Osteoblast (primary cell): ENCODE data around the gene SNRPB2. TPM values are rescaled to one million over a fixed set of nuclear protein-coding genes. Genes with fewer than 3 reads are reported as not detected.

Experiments used
- DNase-seq: peaks from one replicate; pipeline ENCODE4 v3.0.0; 2011; ENCODE audit warnings: low spot score, mixed read lengths; ENCODE audit not compliant: insufficient read length; ENCODE audit errors: missing footprints
- H2AFZ ChIP-seq: 2 replicates; pipeline ENCODE4 v1.6.0; 2011; ENCODE audit warnings: mild to moderate bottlenecking, low read length
- H3K27ac ChIP-seq: 2 replicates; pipeline ENCODE4 v1.5.1; 2011; ENCODE audit warnings: mild to moderate bottlenecking, low read depth, low read length, moderate library complexity
- H3K27me3 ChIP-seq: 2 replicates; pipeline ENCODE4 v1.6.0; 2012; ENCODE audit warnings: mild to moderate bottlenecking, control low read depth, inconsistent platforms, low read length, moderate library complexity; ENCODE audit not compliant: insufficient read depth
- H3K36me3 ChIP-seq: 2 replicates; pipeline ENCODE4 v1.5.1; 2011; ENCODE audit warnings: mild to moderate bottlenecking, low read length, control low read depth, moderate library complexity; ENCODE audit not compliant: insufficient read depth
- H3K4me1 ChIP-seq: 2 replicates; pipeline ENCODE4 v1.5.1; 2011; ENCODE audit warnings: mild to moderate bottlenecking, low read length, control low read depth, moderate library complexity; ENCODE audit not compliant: insufficient read depth
- H3K4me2 ChIP-seq: 2 replicates; pipeline ENCODE4 v1.6.0; 2011; ENCODE audit warnings: mild to moderate bottlenecking, low read length; ENCODE audit not compliant: insufficient read depth
- H3K4me3 ChIP-seq: fragments of 200-600 bp; sonication (generic); 3 replicates; pipeline ENCODE4 v1.5.1; 2012; ENCODE audit warnings: mild to moderate bottlenecking, low read length, inconsistent platforms; ENCODE audit not compliant: insufficient read depth
- H3K79me2 ChIP-seq: 2 replicates; pipeline ENCODE4 v1.6.0; 2012; ENCODE audit warnings: mild to moderate bottlenecking, low read length, control low read depth, inconsistent platforms; ENCODE audit not compliant: insufficient read depth
- H3K9me3 ChIP-seq: 2 replicates; pipeline ENCODE4 v1.5.1; 2011; ENCODE audit warnings: low read depth, low read length, control low read depth
- H4K20me1 ChIP-seq: 2 replicates; pipeline ENCODE4 v1.6.0; 2012; ENCODE audit warnings: mild to moderate bottlenecking, low read length, control low read depth; ENCODE audit not compliant: insufficient read depth
- total RNA-seq: library from RNA; depleted of rRNA; stranded (reverse); fragments of >200 nt; gene quantifications from 2 replicates; pipeline ENCODE4 v1.2.3, GENCODE V29; 2012
- TF ChIP-seq, protein P1 (sequence below): IDR thresholded peaks from 2 replicates; pipeline ENCODE4 v1.5.1; 2011; ENCODE audit warnings: mild to moderate bottlenecking, low read depth, low read length, moderate library complexity; ENCODE audit errors: extremely low read depth

Gene SNRPB2
- 50.3 and 60.4 TPM in 2 replicates for total RNA-seq

DNA sequence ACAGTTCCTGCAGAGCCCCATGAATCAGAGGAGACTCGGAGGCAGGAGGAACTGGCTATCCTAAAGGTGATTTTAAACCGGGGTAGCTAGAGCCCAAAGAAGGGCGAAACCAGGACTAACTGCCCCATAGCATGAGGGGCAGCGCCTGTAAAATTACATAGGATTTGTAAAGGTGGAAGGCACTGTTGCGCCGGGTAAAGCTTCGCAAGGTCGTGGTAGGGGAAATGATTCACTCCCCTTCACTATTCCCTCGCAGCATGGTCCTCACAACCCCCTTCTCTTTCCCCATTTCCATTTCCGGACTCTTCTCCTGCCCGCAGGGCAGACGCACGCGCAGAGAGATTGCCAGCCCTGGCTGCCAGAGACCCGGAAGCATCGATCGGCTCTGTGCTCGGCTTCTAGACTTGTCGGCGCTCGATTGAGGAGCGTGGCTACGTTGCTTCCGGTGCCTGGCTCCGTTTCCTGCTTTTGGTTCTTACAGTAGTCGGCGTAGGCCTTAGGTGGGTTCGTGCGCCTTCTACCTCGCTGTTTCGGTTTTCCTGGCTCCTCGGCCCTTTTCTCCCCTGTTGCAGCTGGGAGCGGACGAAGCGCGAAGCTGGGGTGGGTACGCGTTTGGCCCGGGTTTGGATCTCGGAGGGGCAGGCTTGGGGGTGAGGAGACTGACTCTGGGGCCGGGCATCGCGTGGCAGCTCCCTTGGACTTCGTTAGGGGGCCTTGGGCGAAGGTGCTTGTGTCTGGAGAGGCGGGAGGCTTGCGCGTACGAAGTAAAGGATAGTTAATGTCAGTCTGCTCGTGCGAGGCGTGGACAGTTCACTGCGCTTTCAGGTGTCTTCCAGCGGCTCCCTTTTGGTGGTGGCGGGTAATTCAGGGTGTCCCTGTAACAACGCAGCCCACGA, at the start of gene SNRPB2:
SNRPB2 (plus strand) TSS at position 462 of the 896 bp plus-strand sequence. CDS start 1,677 bp downstream, outside the sequence.
- Histone ChIP-seq H4K20me1 (peaks cover 6% of the 10 kb centered on the region), H3K79me2 (peaks cover 43% of the 10 kb centered on the region), H3K27me3 (peaks cover 10% of the 10 kb centered on the region), H3K4me1 (peaks cover 7% of the 10 kb centered on the region), H3K27ac (peak within 1 kb of the TSS; percentile 88), H3K4me2 (peak within 1 kb of the TSS; percentile 96), H3K4me3 (peak within 1 kb of the TSS; percentile 85), H2AFZ (peak within 1 kb of the TSS; percentile 98), H3K9me3 (no peaks in the 10 kb centered on the region), H3K36me3 (peaks cover 24% of the 10 kb centered on the region)
- peak; percentile 94 for DNase-seq
- TF ChIP-seq, protein P1, sequence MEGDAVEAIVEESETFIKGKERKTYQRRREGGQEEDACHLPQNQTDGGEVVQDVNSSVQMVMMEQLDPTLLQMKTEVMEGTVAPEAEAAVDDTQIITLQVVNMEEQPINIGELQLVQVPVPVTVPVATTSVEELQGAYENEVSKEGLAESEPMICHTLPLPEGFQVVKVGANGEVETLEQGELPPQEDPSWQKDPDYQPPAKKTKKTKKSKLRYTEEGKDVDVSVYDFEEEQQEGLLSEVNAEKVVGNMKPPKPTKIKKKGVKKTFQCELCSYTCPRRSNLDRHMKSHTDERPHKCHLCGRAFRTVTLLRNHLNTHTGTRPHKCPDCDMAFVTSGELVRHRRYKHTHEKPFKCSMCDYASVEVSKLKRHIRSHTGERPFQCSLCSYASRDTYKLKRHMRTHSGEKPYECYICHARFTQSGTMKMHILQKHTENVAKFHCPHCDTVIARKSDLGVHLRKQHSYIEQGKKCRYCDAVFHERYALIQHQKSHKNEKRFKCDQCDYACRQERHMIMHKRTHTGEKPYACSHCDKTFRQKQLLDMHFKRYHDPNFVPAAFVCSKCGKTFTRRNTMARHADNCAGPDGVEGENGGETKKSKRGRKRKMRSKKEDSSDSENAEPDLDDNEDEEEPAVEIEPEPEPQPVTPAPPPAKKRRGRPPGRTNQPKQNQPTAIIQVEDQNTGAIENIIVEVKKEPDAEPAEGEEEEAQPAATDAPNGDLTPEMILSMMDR, result no peak

DNA sequence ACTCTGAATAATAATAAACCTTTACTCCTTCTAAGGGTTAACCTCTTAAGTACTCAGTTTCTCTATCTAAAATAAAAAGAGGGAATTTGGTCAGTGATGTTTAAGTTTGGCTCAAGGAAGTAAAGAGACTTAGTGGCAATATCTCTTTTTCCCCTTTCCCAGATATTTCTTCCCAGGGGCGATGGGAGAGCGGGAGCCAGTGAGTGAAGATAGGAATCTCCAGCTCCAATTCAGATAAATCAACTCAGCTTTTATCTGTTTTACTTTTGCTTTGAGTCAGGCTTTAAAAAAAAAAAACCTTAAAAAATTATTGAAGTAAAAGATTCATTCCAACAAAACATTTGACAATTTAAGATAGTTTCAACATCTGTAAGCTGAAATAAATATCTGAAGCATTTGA, 45.4 kb upstream of the SNRPB2 start:
- Histone ChIP-seq H4K20me1 (no peaks in the 10 kb centered on the region), H3K9me3 (no peaks in the 10 kb centered on the region), H3K36me3 (no peaks in the 10 kb centered on the region), H2AFZ (no peak overlapping the region), H3K79me2 (no peaks in the 10 kb centered on the region), H3K4me1 (no peaks in the 10 kb centered on the region), H3K27me3 (no peaks in the 10 kb centered on the region), H3K4me3 (no peak overlapping the region), H3K4me2 (no peak overlapping the region), H3K27ac (no peak overlapping the region)
- DNase-seq, result no peak
- TF ChIP-seq, protein P1, result no peak

DNA sequence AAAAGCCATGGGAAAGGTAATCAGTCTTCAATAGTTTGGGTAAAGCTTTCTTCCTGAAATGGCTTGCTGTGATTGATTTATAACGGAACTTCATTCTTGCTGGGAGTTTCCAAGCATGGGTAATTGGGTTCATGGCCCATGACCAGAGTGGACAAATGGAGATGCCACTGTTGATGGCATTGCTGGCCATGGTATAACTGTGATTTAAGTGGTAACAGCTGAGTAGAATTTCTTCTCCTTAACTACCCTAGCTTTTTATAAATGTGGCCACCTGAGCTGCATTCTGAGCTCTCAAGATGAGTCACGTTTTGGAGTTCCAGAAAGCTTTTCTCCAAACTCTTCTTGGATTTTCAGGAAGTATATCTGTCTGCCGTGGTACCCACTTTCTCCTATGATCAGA, 39.9 kb upstream of the SNRPB2 start:
- Histone ChIP-seq H3K4me1 (no peaks in the 10 kb centered on the region), H4K20me1 (no peaks in the 10 kb centered on the region), H2AFZ (no peak overlapping the region), H3K4me2 (no peak overlapping the region), H3K27me3 (no peaks in the 10 kb centered on the region), H3K79me2 (no peaks in the 10 kb centered on the region), H3K9me3 (no peaks in the 10 kb centered on the region), H3K4me3 (no peak overlapping the region), H3K36me3 (no peaks in the 10 kb centered on the region), H3K27ac (no peak overlapping the region)
- TF ChIP-seq, protein P1, result no peak
- peak; percentile 38 for DNase-seq

DNA sequence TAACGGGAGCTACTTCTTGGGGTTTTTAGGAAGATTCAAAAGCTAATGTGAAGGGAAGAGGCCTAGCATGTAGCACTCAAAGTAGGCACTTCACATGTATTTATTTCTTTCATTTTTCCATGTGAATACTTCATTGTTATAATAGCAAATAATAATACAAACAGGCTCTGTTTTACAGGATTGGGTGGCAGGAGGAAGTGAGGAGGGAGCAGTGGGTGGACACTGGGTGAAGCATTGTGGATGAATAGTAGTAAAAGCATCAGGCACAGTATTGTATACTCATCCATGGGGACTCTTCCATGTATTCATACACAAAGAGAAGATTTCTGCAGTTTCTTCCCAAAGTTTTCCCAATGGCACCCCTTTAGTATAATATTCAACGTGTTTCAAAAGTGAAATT, 38.4 kb upstream of the SNRPB2 start:
- H3K4me2 ChIP-seq, result no peak overlapping the region
- no peaks in the 10 kb centered on the region for H3K36me3 ChIP-seq
- H4K20me1 ChIP-seq, result no peaks in the 10 kb centered on the region
- no peak overlapping the region for H3K4me3 ChIP-seq
- no peak overlapping the region for H2AFZ ChIP-seq
- H3K27me3 ChIP-seq, result no peaks in the 10 kb centered on the region
- H3K79me2 ChIP-seq, result no peaks in the 10 kb centered on the region
- no peaks in the 10 kb centered on the region for H3K9me3 ChIP-seq
- H3K27ac ChIP-seq, result no peak overlapping the region
- no peaks in the 10 kb centered on the region for H3K4me1 ChIP-seq
- TF ChIP-seq, protein P1, result no peak
- no peak for DNase-seq
